ENCODE measurements around the gene RIMS4. TPM values are rescaled to one million over a fixed set of nuclear protein-coding genes. Genes with fewer than 3 reads are reported as not detected.
A peak's percentile ranks its signal among the peaks of the same experiment; 100 is the strongest.

RIMS4 gene
- total RNA-seq (2021; ENCODE audit: unreplicated experiment), result 4.0 TPM
- polyA plus RNA-seq (2012; ENCODE audit: insufficient read length), result 3.6 TPM
- Bru-seq, nascent RNA, result percentile 36 among the genes with signal in this experiment
- percentile 36 among the genes with signal in this experiment for BruChase-seq, experiment 1, labeled RNA remaining after a 2-hour chase
- percentile 41 among the genes with signal in this experiment for BruChase-seq, experiment 2, labeled RNA remaining after a 6-hour chase
- long read RNA-seq, full-length matches to known transcripts, result 1 of 8 reads
- long read RNA-seq, partial matches to known transcripts, result 0 of 8 reads
- long read RNA-seq, other reads (novel, unspliced or antisense), result 7 of 8 reads

GRCh38 chr20:44810391-44811149, at the start of gene RIMS4:
Gene RIMS4, minus strand, starts transcription at chr20:44810546. Its CDS starts 275 bp downstream, at chr20:44810271.
- Histone ChIP-seq H3K27me3 (ENCODE audit: control insufficient read depth, insufficient read depth, low read length) (peaks cover 2% of the 10 kb centered on the region), H3K4me1 (ENCODE audit: control insufficient read depth, insufficient read depth, low read length) (no peaks in the 10 kb centered on the region), H3K9me3 (ENCODE audit: control insufficient read depth, insufficient read depth, low read depth, low read length) (no peaks in the 10 kb centered on the region), H3K36me3 (ENCODE audit: control insufficient read depth, insufficient read depth, low read length) (no peaks in the 10 kb centered on the region), H3K27ac (ENCODE audit: low read length) (no peak within 1 kb of the TSS), H3K4me3 (ENCODE audit: low read depth in 2 of 2, low read length in 2 of 2) (peak within 1 kb of the TSS in 1 of 2 experiments; percentile 27; a peak in 2 of 4 replicates)
- peak; percentile 80 for ATAC-seq
- DNase-seq (ENCODE audit: low read depth, low spot score), result no peak
- no peak for TF ChIP-seq SIN3A (IDR thresholded peaks at IDR 0.05; ENCODE audit: borderline replicate concordance, insufficient read depth, low read depth, low read length)
- peak; percentile 31; the same call in 1 of the 2 replicates for TF ChIP-seq CTCF (IDR thresholded peaks at IDR 0.05)
- TF ChIP-seq POLR2AphosphoS5 (IDR thresholded peaks at IDR 0.05; ENCODE audit: low read depth, low read length), result no peak
- no peak for TF ChIP-seq TCF7L2 (IDR thresholded peaks at IDR 0.05; ENCODE audit: low read depth, low read length)
- no TSS peak for BruUV-seq (replicated peaks)
- in situ Hi-C loops (cut with HindIII; ENCODE audit: low pct_unique_long_range_greater_than_20kb, low sequenced_read_pairs) (no loop called here), intact Hi-C loops (cut with micrococcal nuclease; ENCODE audit: unreplicated experiment) (no loop called here)
- CTCF ChIA-PET, result no interaction called here
- POLR2A ChIA-PET, result no interaction called here

GRCh38 chr20:44858606-44859360, 48.4 kb upstream of the RIMS4 start:
- ChIA-PET CTCF (no interaction called here), POLR2A (interaction anchor here (1.0 kb wide), 1 partner anchor 27 kb away, joined by 3 read pairs; the partner anchor contains the start of gene YWHAB)
- Histone ChIP-seq H3K27me3 (ENCODE audit: control insufficient read depth, insufficient read depth, low read length) (no peaks in the 10 kb centered on the region), H3K4me1 (ENCODE audit: control insufficient read depth, insufficient read depth, low read length) (no peaks in the 10 kb centered on the region), H3K4me3 (ENCODE audit: low read depth in 2 of 2, low read length in 2 of 2) (no peak overlapping the region), H3K9me3 (ENCODE audit: control insufficient read depth, insufficient read depth, low read depth, low read length) (no peaks in the 10 kb centered on the region), H3K27ac (ENCODE audit: low read length) (no peak overlapping the region), H3K36me3 (ENCODE audit: control insufficient read depth, insufficient read depth, low read length) (no peaks in the 10 kb centered on the region)
- intact Hi-C loops (cut with micrococcal nuclease; ENCODE audit: unreplicated experiment), result no loop called here
- DNase-seq (ENCODE audit: low read depth, low spot score) (no peak), ATAC-seq (no peak)
- no TSS peak for BruUV-seq (replicated peaks)
- in situ Hi-C loops (cut with HindIII; ENCODE audit: low pct_unique_long_range_greater_than_20kb, low sequenced_read_pairs), result no loop called here
- TF ChIP-seq REST (IDR thresholded peaks at IDR 0.05; ENCODE audit: insufficient read depth in 1 of 2, low read depth in 2 of 2, low read length in 1 of 2) (no peak), SIN3A (IDR thresholded peaks at IDR 0.05; ENCODE audit: borderline replicate concordance, insufficient read depth, low read depth, low read length) (no peak), CTCF (IDR thresholded peaks at IDR 0.05) (no peak), POLR2AphosphoS5 (IDR thresholded peaks at IDR 0.05; ENCODE audit: low read depth, low read length) (no peak), TCF7L2 (IDR thresholded peaks at IDR 0.05; ENCODE audit: low read depth, low read length) (no peak)
